HG03571 (cell line): ENCODE data around the gene BMP4.
"Not testable (repeated sequence)": the region's sequence is repeated elsewhere in the genome, so short reads cannot be mapped to it uniquely, and the experiment has no call there.

Experiments
- ATAC-seq: cut with Tn5 transposase; IDR thresholded peaks from one replicate; pipeline ENCODE4 v1.9.1; 2021; ENCODE audit not compliant: unreplicated experiment

BMP4 gene

GRCh38 chr14:53956427-53957201, at the start of gene BMP4:
Gene BMP4 (minus strand): TSS chr14:53956825. CDS start chr14:53952222, 4,603 bp downstream.
- no peak for ATAC-seq

DNA sequence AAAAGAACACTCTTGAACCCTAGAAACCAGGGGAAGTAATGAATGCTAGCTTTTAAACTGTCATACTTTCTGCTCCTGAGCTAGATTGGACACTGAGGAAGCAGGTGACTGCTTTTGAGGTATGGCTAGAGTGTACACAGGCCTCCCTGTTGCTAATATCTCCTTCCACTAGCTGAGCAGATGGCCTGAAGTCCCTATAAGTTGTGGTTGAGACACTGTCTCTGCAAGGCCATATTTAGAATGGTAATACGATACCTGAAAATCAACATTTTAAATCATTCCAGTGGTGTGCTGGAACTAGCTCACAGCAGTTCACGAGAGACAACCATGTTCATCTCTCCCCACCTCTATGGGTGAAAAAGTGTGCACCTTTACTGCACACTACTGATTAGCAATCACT, 46.4 kb upstream of the BMP4 start:
- ATAC-seq, result no peak

DNA sequence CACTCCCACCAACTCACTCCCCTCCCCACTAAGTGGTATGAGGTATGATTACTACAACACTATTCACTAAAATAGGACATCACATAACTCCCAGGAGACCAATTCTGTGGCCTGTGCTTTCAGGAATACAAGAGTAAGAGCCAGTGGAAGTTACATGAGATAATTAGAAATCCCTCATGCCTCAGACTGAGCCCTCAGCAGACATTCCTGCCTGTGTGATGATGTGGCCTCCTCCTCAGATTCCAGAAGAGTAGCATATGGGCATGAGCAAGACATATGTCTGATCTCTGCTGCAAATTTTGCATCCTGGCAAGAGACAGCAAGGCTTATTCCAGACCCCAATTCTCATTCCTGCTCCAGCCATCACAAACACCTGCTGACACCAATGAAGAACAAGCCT, 46.0 kb upstream of the BMP4 start:
- no peak for ATAC-seq

GRCh38 chr14:54001189-54001878, 44.7 kb upstream of the BMP4 start:
- no peak for ATAC-seq

GRCh38 chr14:54000341-54000811, 43.8 kb upstream of the BMP4 start:
- no peak for ATAC-seq

GRCh38 chr14:53999061-53999488, 42.5 kb upstream of the BMP4 start:
- ATAC-seq, result no peak

DNA sequence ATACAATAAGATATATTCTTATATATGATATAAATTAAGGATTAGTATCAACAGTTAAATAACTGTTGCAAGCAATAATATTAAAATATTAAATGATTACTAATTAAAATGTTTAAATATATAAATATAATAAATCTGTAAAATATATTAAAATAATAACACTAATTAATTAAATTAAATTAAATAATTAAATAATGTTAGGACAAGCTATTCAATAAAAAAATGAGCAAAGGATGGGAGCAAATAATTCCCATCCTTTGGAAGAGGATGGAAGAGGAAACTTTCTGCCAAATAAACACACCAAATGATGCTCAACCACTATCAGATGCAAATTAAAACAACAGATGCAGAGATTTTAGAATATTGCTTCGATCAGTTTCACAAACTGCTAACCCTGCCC, 39.4 kb upstream of the BMP4 start:
- ATAC-seq, result no peak

DNA sequence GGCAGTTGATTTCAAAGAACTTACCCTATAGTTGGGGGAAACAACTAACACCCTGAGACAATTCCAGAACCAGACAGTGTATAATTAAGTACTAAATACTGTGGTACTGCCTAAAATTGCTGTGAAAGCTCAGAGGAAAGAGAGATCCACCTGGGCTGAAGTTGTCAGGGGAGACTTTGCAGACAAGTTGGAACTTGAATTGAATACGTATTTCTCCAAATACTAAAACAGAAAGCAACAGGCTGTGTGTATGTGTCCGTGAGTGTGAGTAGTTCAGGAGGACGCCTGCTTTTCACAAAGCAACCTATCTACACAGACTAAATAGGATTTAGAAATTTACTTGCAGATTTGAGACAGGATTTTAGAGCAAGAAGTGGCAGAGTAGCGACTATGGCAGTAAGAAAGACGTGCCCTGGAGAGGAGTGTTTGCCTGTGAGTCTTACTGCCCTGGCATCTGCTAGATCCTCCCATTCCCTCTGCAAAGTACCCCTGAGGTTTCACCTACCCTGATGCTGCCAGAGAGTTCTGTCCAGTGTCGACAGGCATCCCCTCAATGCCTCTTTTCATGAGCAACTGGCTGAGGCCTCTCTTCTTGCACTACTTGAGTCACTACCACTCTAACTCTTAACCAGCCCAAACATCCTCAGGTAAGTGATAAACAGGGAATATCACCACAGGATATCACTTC, 37.4 kb upstream of the BMP4 start:
- ATAC-seq, result no peak

DNA sequence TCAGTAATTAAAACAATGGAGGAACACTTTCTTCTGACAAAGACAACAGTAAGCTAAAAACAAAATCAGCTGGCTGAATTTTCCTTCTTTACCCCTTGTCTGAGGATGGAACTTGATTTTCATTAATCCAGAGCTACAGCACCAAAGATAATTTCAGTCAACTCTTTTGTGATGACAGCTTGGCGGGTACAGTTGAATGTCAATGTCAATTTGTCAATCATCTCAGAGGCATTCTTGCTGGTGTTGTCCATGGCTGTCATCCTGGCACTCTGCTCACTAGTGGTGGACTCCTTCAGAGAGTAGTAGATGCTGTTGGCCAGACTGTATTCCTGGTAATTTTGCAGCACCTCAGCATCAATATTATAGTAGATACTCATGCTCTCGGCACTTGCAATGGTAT, 34.4 kb upstream of the BMP4 start:
- ATAC-seq, result no peak

- ATAC-seq, result not testable (repeated sequence)
These were observed 30.1 kb upstream of the BMP4 start for GRCh38 chr14:53986718-53987117.

DNA sequence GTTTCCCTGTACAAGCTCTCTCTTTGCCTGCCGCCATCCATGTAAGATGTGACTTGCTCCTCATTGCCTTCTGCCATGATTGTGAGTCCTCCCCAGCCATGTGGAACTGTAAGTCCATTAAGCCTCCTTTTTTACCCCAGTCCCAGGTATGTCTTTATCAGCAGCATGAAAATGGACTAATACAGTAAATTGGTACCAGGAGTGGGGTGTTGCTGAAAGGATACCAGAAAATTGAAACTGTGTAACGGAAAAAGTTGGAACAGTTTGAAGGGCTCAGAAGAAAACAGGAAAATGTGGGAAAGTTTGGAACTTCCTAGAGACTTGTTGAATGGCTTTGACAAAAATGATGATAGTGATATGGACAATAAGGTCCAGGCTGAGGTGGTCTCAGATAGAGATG, 28.3 kb upstream of the BMP4 start:
- not testable (repeated sequence) for ATAC-seq

GRCh38 chr14:53983112-53983511, 26.5 kb upstream of the BMP4 start:
- no peak for ATAC-seq

DNA sequence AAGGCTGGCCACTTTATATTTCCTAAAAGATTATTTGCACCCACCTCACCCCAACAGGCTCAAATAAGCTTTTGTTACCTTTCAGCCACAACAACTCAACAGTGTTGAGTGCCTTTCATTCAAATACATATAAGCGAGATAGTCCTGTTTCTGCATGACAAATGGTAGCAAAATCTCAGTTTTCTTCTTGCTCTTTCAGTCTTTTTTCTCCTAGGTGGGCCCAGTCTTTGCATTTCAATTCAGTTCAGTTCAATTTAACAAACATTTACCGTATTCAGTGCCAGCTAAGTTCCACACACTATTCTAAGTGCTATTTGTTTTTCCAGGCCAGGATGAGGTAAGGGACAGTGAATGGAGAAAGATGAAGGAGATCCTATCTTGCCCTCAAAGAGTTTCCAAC, 25.9 kb upstream of the BMP4 start:
- no peak for ATAC-seq

DNA sequence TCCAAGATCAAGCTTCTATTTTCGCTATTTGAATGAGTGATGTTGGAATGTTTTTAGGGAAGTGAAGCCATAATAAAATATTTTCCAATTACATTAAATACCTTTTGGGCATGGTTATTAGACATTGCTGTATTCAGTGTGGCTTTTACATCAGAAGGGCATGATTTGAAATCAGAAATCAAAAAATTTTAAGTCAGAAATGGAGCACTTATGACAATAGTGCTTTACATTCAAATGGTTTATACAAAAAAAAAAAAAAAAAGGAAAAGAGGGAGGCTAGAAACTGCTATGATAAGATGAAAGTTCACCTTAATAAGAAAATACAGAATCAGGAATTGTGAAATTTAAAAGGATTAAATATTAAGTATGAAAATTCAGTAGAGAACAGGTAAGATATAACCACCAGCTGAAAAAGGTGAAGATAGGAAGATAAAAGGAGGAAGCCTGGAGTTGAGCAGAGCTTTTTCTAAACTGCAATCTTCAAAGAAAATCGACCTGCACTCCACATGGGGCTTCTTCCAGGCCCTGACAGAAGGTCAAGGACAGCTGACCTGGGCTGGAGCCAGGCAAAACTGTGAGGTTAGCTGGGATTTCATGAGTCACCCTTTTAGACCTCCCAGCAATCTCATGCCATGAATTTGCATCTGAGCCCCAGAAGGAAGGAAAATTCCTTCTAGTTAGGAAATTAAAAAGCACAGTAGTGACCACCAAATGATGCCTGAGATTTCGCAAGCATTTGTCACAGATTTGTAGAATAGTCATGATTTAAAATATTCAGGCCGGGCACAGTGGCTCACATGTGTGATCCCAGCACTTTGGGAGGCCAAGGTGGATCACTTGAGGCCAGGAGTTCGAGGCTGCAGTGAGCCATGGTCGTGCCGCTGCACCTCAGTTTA, 23.4 kb upstream of the BMP4 start:
- ATAC-seq, result no peak

DNA sequence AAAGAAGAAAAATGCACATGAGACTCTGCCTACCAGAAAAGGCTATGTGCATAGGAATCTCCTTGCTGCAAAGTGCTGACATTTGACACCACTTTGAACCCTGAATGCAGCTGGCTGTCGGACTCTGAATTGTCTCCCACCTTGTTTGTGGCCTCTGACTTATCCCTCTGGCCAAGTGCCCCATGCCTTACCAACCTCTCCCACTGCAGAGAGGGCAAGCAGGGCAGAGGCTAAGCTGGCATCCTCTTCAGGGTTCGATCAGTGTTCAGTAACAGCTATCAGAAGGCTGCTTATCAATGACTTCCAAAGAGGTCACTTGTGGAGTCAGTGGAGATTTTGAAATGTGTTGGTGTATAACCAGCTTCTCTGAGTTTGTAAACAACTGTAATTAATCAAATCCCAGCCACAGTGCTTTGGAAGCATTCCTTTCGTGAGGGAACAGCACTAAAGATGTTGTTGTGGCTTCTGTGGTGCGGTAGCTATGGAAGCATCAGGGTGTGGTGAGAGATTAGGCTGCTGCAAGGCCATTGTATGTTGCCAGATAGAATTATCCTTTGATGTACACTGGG, 22.6 kb upstream of the BMP4 start:
- no peak for ATAC-seq

DNA sequence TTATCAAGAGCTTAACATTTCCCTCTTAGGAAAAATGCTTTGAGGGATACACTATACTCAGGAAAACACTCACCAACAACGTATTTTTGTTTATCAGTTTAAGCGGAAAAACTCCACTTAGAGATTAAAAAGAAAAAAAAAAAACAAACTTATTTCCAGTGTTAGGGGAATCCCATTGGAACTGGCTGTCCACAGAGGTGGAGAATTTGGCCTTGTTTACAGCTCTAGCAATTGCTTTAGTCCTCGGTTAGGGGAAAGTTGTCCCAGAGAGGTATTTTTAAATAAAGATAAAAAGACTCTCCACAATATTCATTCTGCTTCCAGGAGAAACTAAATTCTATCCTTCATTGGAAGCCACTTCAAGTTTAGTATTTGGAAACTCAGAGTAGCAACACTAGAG, 21.6 kb upstream of the BMP4 start:
- no peak for ATAC-seq

- ATAC-seq, result no peak
These were observed 18.8 kb upstream of the BMP4 start for GRCh38 chr14:53975444-53975843.

DNA sequence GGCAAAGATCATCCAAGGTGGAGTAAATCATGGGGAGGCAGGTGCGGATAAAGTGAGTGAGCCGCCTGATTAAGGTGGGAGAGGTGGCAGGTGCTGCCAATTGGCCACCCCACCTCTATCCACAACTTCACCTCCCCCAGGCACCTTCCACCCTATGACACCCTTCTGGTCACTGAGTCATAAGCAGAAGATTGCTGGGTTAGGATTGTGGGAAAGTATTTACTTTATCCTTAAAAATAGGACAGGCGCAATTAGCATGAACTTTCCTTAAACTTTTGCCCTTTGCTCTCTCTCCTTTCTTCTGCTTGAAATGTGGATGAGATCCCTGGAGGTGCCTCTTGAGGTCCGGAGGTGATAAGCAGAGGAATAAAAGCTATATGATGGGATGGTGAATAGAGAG, 14.9 kb upstream of the BMP4 start:
- ATAC-seq, result no peak

DNA sequence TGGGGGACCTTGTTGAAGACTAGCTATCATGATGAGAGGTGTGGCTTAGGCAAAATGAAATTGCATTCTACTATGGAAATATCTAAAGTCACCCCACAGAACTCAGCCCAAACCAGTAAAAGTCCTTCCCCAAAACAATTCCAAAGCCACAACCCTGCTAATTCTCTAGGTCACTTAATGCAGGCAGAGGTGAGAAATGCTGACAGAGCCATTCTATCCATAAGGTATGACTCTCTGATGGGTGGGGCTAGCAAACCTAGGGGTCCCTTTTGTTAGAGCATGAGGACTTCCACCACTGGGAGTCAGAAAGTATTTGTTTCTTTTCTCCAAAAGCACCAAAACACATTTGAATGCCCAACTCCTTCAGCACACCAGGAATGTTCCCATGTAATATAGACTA, 12.7 kb upstream of the BMP4 start:
- no peak for ATAC-seq

GRCh38 chr14:53968726-53969125, 12.1 kb upstream of the BMP4 start:
- no peak for ATAC-seq

- ATAC-seq, result no peak
These were observed 11.0 kb upstream of the BMP4 start for GRCh38 chr14:53967606-53968005.
